LoVo (cell line): ENCODE data around the gene MYRIP.

Source experiments
- DNase-seq: peaks from one replicate; pipeline ENCODE4 v3.0.0-alpha.2; 2016; ENCODE audit warnings: low spot score

The MYRIP gene

DNA sequence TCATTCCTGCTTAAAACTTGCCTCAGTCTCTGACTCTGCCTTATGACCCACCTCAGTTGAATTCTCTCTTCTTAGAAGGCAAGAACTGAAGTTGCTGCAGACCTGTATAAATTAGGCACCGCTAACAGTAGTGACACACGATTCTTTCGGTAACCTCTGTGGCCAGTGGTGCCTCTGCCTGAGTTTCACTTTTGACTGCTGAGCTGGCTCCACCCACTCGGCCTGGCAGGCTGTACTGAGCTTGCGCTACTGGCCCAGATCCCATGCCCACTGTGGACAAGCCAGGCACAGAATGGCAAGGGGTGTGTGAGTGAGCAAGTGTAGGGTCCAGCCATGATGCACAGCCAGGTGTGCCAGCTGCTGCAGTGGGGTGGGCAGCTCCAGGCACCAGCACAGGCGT, 481.0 kb downstream of the MYRIP start:
- no peak for DNase-seq

GRCh38 chr3:40291471-40291870, 482.1 kb downstream of the MYRIP start:
- DNase-seq: no peak

GRCh38 chr3:40292637-40293349, 483.4 kb downstream of the MYRIP start:
- DNase-seq: no peak

GRCh38 chr3:40294434-40294833, 485.0 kb downstream of the MYRIP start:
- no peak for DNase-seq

DNA sequence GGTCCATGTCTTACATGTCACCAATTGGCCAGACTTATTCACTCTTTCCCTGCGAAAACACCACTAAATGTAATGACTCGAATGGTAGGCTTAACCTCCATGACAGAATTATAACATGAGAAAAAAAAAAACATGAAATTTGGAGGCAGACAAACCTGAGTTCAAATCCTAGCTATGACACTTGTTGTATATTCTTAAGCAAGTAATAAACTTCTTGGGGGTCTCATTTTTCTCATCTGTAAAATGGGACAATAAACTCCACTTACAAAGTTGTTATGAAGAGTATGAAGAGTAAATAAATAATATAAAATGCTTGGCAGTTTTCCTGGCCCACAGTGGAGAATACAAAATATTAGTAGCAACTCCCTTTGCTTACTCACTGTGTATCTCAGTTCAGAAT, 488.7 kb downstream of the MYRIP start:
- no peak for DNase-seq

- no peak for DNase-seq
These were observed 489.8 kb downstream of the MYRIP start for GRCh38 chr3:40299130-40299720.

- DNase-seq: no peak
These were observed 490.4 kb downstream of the MYRIP start for GRCh38 chr3:40299721-40300335.

DNA sequence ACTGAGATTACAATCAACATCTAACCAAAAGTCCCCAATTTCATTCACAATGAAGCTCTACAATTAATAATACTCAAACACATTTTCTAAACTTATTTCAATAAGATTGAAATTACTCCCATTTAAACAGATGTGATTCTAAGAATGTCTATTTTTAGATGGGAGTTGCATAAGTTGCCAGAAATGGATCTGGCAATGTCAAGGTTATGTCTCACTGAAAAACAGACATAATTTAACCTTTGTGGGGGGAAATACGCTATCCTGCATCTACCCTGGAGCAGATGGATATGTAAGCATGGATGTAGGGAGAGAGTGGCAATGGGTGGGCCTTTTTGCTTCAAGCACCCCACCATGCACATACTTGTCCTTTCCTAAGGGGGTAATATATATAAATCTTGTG, 493.4 kb downstream of the MYRIP start:
- no peak for DNase-seq

DNA sequence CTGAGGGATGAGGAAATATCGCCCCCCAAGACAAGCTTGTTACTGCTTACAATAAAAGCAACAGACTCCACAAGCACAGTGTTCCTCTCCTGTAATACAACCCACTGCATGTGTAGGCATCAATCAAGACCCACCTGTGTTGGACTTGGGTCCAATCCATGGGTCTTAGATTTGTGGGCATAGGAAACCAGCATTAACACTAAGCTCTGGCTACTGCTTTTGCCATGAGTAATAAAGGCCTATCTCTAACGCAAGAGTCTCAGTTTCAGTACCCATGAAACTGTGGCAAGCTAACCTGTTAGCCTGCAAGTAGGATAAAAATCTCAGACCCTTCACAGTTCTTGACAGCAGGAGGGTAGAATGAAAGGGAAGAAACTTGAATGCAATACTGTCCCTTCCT, 494.9 kb downstream of the MYRIP start:
- DNase-seq: no peak

DNA sequence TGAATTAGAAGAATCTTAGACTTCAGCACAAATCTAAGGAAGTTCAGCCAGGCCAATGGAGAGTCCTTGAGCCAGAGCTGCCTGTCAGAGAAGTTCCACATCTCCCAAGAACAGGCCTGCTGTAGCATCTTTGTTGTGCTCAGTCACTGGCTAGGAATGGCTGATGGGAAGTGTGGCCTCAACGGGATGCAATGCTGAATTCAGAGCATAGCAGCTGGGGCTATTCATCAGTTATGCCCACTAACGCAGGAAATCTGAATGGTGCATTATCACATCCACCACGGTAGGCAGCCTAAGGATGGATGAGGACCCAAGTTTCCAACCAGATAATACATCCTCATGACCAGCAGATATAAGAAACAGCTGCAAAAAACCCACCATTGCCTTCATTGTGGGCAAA, 496.9 kb downstream of the MYRIP start:
- DNase-seq: no peak

DNA sequence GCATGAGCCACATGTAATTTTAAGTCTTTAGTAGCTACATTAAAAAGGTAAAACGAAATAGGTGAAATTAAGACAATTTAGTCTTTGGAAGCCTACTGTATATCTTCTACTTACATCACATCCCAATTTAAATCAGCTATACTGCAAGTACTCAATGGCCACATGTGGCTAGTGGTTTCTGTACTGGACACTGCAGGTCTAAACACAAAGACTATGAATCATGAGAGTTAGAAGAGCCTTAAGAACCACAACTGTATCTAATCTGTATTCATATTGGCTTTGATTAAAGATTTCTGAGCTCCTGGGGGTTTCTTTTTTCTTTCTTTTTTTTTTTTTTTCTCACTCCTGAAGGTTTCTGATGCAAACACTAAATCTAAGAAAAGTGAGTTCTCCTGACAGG, 497.8 kb downstream of the MYRIP start:
- DNase-seq: no peak

DNA sequence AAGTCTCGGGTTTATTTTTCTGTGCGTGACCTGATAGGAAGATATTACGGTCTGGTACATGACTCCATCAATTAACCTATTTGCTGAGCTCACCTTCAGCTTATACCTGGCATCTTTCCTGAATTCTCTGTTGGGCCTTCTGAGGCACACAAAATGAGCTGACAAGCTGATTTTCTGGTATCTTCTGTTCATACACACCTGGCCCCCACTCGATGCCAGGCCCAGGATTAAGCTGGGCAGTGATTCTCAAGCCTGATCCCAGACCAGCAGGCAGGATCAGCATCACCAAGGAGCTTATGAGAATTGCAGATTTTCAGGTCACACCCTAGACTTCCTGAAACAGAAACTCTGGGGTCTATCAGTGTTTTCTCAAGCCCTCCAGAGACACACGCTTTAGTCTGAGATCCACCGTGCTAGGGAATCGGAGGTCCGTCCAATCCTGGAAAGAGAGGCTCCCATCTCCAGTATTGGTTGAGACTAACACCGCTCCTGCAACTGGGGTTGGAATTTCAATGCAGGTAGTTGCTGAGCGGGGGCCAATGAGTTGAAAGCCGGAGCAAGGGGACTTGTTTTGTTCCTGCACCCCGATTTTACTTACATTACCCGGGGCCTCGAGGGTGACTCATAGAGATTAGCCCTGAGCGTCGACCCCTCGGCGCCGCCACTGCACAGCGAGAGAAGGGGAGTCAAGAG, 499.5 kb downstream of the MYRIP start:
- no peak for DNase-seq

DNA sequence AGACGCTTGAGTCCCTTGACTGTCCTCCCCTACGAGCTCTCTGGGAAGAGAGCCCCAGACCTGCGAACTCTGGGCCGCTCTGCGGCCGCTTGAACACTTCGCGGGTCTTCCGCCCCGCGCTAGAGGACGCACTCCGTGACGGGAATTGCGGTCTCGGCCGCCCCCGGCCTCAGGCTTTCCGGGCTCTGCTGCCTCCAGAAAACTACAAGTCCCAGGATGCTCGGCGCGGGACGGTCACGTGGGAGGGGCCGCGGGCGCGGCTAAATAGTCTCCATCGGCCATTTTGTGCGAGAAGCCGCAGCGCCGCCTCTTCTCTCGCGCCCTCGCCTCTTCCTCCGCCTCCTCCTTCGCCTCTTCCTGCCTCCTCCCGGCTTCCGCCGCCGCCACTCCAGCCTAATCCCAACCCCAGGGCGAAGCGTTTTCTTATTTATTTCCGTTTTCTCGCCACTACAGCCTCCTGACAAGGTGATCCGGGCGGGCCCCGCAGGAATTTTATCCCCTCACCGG, 500.1 kb downstream of the MYRIP start, which contains the start of gene EIF1B:
Gene EIF1B (plus strand): TSS at position 290 of the 507 bp plus-strand sequence. CDS start 235 bp downstream, outside the sequence.
- DNase-seq: peak; percentile 94
